Ascending aorta (tissue), 2 donors: Measurements from ENCODE around the gene ATG13. TPM values are rescaled to one million over a fixed set of nuclear protein-coding genes. Genes with fewer than 3 reads are reported as not detected.

ENCODE experiments used
- DNase-seq, 2 donors: peaks; one replicate each; pipeline ENCODE4 v3.0.0-alpha.2; 2019; ENCODE audit warnings: low spot score in 2 of 2
- H3K27ac ChIP-seq, 2 donors: fragments of 200-600 bp; sonication (generic); one replicate each; pipeline ENCODE4 v1.5.1; 2016 to 2017; ENCODE audit warnings: mild to moderate bottlenecking in 1 of 2
- H3K27me3 ChIP-seq: fragments of 200-600 bp; sonication (generic); one replicate; pipeline ENCODE4 v1.5.1; 2017
- H3K36me3 ChIP-seq, 2 donors: fragments of 200-600 bp; sonication (generic); one replicate each; pipeline ENCODE4 v1.5.1; 2016
- H3K4me1 ChIP-seq, 2 donors: fragments of 200-600 bp; sonication (generic); one replicate each; pipeline ENCODE4 v1.5.1; 2016 to 2017; ENCODE audit warnings: mild to moderate bottlenecking in 1 of 2
- H3K4me3 ChIP-seq, 2 donors: fragments of 200-600 bp; sonication (generic); one replicate each; pipeline ENCODE4 v1.5.1; 2016 to 2017; ENCODE audit warnings: mild to moderate bottlenecking in 1 of 2
- H3K9me3 ChIP-seq, 2 donors: fragments of 200-600 bp; sonication (generic); one replicate each; pipeline ENCODE4 v1.5.1; 2016
- CTCF ChIP-seq, 3 experiments: fragments of 200-600 bp in 2 of 3; fragments of 450-650 bp in 1 of 3; sonication (generic) in 2 of 3; IDR thresholded peaks; one replicate each; pipeline ENCODE4 v1.5.1; 2016 to 2019; ENCODE audit warnings: antibody characterized with exemption in 3 of 3, mild to moderate bottlenecking in 1 of 3, moderate library complexity in 1 of 3
- intact Hi-C: fragments of 100-400 bp; cut with DNase I; formaldehyde crosslinking; loops from one replicate; pipeline ENCODE4 v1.15.1; 2023
- total RNA-seq: library from RNA; depleted of rRNA; stranded (reverse); fragments of >200 nt; gene quantifications from one replicate; pipeline ENCODE4 v1.1.0, GENCODE V29; 2016

ATG13 gene
- total RNA-seq, 1 donor from 2014 or later: 208 TPM

GRCh38 chr11:46611526-46612304 is 5.6 kb upstream of the ATG13 start:
- peaks cover 3% of the 10 kb centered on the region in 2 donors for H3K4me1 ChIP-seq
- no peaks in the 10 kb centered on the region for H3K9me3 ChIP-seq
- H3K36me3 ChIP-seq: no peaks in the 10 kb centered on the region
- TF ChIP-seq CTCF (IDR thresholded peaks at IDR 0.05): no peak
- intact Hi-C loops: loop anchor here (10.0 kb wide), 1 partner anchor 227 kb away; the partner anchor contains the start of gene MDK
- no peaks in the 10 kb centered on the region for H3K27me3 ChIP-seq
- no peak overlapping the region for H3K27ac ChIP-seq
- no peak for DNase-seq
- H3K4me3 ChIP-seq: no peak overlapping the region

- intact Hi-C loops: loop anchor here (10.0 kb wide), 1 partner anchor 228 kb away; the partner anchor contains the start of gene MDK
- peaks cover 3% of the 10 kb centered on the region in 2 donors for H3K4me1 ChIP-seq
- no peak for DNase-seq
- H3K27me3 ChIP-seq: no peaks in the 10 kb centered on the region
- H3K4me3 ChIP-seq: no peak overlapping the region
- TF ChIP-seq CTCF (IDR thresholded peaks at IDR 0.05): no peak
- no peak overlapping the region for H3K27ac ChIP-seq
- no peaks in the 10 kb centered on the region for H3K9me3 ChIP-seq
- H3K36me3 ChIP-seq: no peaks in the 10 kb centered on the region
Measured at GRCh38 chr11:46612326-46612725, 5.0 kb upstream of the ATG13 start.

- DNase-seq: no peak
- Histone ChIP-seq H3K36me3 (peaks cover 0 to 7% of the 10 kb centered on the region in 2 donors), H3K9me3 (no peaks in the 10 kb centered on the region), H3K4me3 (no peak overlapping the region), H3K4me1 (peaks cover 3 to 19% of the 10 kb centered on the region in 2 donors), H3K27me3 (no peaks in the 10 kb centered on the region), H3K27ac (no peak overlapping the region)
- no peak for TF ChIP-seq CTCF (IDR thresholded peaks at IDR 0.05)
- intact Hi-C loops: loop anchor here (2.0 to 10.0 kb wide), 2 partner anchors 231 to 269 kb away; partner anchors contain the start of genes DGKZ and MDK
Measured at GRCh38 chr11:46615756-46616155, 1.6 kb upstream of the ATG13 start.

GRCh38 chr11:46616551-46617133 is 711 bp upstream of the ATG13 start:
- intact Hi-C loops: loop anchor here (1.0 to 10.0 kb wide), 4 partner anchors 22 to 270 kb away; partner anchors contain the start of genes AMBRA1, ARHGAP1, DGKZ and MDK
- DNase-seq: no peak
- TF ChIP-seq CTCF (IDR thresholded peaks at IDR 0.05): no peak
- no peaks in the 10 kb centered on the region for H3K27me3 ChIP-seq
- H3K4me3 ChIP-seq: peak overlapping the region; percentile 96 to 100
- H3K9me3 ChIP-seq: no peaks in the 10 kb centered on the region
- peak overlapping the region; percentile 98 to 99 for H3K27ac ChIP-seq
- peaks cover 3 to 19% of the 10 kb centered on the region in 2 donors for H3K4me1 ChIP-seq
- H3K36me3 ChIP-seq: peaks cover 7 to 12% of the 10 kb centered on the region in 2 donors

GRCh38 chr11:46617972-46618314 is 590 bp downstream of the ATG13 start:
- TF ChIP-seq CTCF (IDR thresholded peaks at IDR 0.05): no peak
- peaks cover 3 to 19% of the 10 kb centered on the region in 2 donors for H3K4me1 ChIP-seq
- no peaks in the 10 kb centered on the region for H3K9me3 ChIP-seq
- intact Hi-C loops: loop anchor here (1.0 to 10.0 kb wide), 4 partner anchors 24 to 271 kb away; partner anchors contain the start of genes AMBRA1, ARHGAP1, DGKZ and MDK
- peak overlapping the region; percentile 98 to 99 for H3K27ac ChIP-seq
- no peak for DNase-seq
- H3K27me3 ChIP-seq: no peaks in the 10 kb centered on the region
- peak overlapping the region; percentile 96 to 100 for H3K4me3 ChIP-seq
- peaks cover 13 to 16% of the 10 kb centered on the region in 2 donors for H3K36me3 ChIP-seq
